HG03354 (cell line): ENCODE results near the gene APOLD1.
"Not testable (repeated sequence)": the region's sequence is repeated elsewhere in the genome, so short reads cannot be mapped to it uniquely, and the experiment has no call there.

ENCODE experiments used
- ATAC-seq: cut with Tn5 transposase; IDR thresholded peaks from one replicate; pipeline ENCODE4 v1.9.1; 2021; ENCODE audit warnings: mild to moderate bottlenecking; ENCODE audit not compliant: unreplicated experiment, poor library complexity, severe bottlenecking

APOLD1 gene

GRCh38 chr12:12784116-12784515, 1.3 kb upstream of the APOLD1 start:
- no peak for ATAC-seq

GRCh38 chr12:12786351-12786705, 869 bp downstream of the APOLD1 start:
- ATAC-seq, result peak; percentile 11

GRCh38 chr12:12786706-12787601, 1.5 kb downstream of the APOLD1 start:
- ATAC-seq, result peak; percentile 80

GRCh38 chr12:12788131-12788530, 2.7 kb downstream of the APOLD1 start:
- ATAC-seq, result no peak

- ATAC-seq, result peak; percentile 66
Observed at GRCh38 chr12:12788675-12789368, 3.4 kb downstream of the APOLD1 start.

DNA sequence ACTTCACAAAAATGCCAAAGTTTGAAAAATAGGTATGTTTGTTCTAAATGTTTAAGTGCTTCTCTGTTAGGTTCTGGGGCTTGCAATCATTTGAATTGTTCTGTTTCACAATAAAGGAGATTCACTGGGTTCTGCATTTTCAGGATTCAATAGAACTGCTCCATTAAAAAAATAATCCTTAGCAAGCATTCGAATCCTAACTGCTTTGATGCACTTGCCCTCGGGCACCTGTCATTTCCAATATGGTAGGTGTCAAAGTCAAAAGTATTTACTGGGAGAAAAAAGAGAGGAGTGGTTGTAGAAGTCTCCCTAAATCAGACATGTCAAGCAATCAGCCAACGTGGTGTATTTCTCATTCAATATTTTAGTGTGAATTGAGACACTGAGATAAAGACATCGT, 5.5 kb downstream of the APOLD1 start:
- no peak for ATAC-seq

GRCh38 chr12:12791756-12792369, 6.4 kb downstream of the APOLD1 start:
- no peak for ATAC-seq

DNA sequence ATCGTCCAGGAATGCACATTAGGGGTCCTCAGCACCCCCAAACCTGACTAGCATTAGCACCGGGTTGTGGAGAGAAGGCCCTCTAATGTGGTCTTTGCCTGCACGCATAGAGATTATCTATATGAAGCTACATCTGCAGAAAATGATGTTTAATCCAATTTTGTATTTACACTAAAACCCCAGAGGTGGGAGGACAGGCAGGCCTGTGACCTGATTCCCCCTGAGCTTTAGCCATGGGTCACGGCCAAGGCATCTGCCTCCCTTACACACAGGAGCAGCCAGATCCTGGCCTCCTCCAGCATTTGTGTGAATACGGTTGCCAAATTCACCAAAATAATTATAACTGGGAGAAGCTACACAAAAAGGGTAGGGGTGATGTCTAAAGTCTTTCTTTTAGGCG, 7.0 kb downstream of the APOLD1 start:
- ATAC-seq, result no peak

DNA sequence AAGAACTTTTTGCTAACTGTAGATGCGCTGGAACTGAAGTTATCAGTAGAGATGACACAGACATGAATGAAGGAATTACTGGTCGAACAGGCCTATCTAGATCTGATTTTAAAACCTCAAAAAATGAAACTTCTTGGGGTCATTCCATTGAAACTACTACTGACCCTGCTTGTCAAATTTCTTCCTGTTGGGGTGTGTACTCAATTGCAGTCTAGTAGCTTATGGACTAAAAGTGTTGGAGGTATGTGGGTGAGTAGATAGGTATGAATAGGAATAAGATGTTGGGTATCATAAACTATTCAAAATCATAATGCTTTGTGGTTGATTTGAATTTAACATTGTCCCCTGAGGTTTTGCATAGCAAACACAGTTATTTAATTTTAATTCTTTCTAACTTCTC, 9.2 kb downstream of the APOLD1 start:
- no peak for ATAC-seq

DNA sequence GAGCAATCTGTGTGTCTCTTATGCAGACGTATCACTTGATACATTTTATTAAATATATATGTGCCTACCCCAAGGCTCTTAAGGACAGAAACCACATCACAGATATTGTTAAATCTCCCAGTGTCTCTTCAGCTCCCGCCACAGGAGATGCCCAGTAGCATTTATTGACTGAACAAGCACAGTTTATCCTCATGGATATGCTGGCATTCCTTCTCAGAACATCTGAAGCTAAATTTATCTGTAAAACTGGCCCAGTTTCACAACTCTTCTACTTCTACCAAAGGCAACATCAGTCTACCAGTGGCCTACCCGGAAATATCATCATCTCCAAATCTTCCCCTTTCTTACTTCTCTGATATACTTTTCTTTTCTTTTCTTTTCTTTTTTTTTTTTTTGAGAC, 10.7 kb downstream of the APOLD1 start:
- ATAC-seq, result no peak

- no peak for ATAC-seq
Observed at GRCh38 chr12:12796928-12797793, 11.7 kb downstream of the APOLD1 start.

GRCh38 chr12:12797794-12798152, 12.3 kb downstream of the APOLD1 start:
- ATAC-seq, result no peak

DNA sequence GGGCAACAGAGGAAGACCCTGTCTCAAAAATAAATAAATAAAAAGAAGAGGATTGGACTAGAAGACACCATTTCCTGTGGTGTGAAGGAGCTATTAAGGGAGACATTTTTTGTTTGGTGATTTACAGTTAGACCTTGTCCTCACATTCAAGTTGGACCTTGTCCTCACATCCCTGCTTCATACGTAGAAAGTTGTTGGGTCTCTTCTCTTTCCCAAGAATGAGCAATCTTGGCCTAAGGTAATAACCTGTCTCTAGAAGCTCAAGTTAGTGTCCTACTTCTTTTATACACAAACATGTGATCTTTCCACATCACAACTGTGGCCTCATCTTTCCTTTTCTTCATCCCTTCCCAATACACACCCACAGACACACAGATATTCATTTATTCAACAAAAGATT, 13.0 kb downstream of the APOLD1 start:
- ATAC-seq, result no peak

DNA sequence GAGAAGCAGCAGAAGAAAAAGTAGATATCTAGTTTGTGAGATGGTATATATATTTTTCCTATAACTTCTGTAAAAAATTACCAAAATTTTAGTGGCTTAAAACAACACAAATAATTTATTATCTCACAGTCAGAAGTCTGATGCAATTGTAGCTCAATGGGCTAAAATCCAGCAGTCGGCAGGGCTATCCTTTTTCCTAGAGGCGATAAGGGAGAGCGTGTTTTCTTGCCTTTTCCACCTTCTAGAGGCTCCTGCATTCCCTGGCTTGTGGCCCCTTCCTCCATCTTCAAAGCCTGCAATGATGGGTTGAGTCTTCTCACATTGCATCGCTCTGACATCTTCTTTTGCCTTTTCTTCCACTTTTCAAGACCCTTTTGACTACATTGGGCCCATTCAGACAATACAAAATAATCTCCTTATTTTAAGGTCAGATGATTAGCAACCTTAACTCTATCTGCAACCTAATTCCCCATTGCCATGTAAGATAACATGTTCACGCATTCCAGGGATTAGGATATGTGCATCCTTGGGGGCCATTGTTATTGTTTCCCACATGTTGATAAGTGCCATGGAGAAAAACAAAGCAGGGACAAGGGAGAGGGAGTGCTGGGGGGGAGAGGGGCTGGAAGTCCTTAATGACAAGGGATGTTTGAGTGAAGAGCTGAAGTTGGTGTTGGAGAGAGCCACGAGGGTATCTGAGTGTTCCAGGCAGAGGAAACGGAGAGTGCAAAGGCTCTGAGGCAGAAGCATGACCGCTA, 13.9 kb downstream of the APOLD1 start:
- no peak for ATAC-seq

DNA sequence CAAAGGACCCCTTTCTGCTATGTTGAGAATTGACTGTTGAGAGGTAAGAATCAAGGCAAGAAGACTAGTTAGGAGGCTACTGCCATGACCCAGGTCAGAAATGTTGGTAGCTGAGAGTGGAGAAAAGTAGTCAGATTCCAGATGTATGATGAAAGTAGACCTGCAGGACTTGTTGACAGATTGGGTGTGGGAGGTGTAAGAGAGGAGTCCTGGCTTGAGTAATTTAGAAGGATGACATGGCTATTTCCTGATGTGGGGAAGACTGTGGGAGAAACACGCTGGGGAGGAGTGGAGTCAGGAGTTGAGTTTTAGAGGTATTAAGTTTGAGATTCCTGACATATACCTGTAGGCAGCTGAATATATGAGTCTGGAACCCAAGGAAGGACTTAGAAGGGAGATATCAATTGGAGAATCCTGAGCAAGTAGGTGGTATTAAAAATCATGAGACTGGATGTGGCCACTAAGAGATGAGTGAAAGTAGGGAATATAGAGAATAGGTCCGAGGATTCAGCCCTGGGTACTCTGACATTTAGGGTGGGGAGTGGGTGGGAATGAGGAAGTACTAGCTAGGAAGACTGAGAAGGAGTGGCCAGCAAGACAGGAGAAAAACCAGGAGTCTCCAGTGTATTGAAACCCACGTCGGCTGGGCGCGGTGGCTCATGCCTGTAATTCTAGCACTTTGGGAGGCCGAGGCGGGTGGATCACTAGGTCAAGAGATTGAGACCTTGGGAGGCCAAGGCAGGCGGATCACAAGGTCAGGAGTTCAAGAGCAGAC, 15.1 kb downstream of the APOLD1 start:
- ATAC-seq, result no peak

DNA sequence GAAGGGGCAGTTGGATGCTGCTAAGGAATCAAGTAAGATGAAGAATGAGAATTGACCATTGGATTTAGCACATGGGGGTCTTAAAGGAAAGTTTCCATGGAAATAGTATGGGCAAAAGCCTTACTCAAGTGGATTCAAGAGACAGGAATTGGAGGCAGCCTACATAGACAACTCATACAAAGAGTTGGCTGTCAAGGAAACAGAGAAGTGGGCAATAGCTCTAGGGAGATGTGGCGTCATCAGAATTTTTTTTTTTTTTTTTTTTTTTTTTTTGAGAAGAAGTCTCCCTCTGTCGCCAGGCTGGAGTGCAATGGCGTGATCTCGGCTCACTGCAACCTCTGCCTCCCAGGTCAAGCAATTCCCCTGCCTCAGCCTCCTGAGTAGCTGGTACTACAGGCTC, 16.2 kb downstream of the APOLD1 start:
- not testable (repeated sequence) for ATAC-seq

DNA sequence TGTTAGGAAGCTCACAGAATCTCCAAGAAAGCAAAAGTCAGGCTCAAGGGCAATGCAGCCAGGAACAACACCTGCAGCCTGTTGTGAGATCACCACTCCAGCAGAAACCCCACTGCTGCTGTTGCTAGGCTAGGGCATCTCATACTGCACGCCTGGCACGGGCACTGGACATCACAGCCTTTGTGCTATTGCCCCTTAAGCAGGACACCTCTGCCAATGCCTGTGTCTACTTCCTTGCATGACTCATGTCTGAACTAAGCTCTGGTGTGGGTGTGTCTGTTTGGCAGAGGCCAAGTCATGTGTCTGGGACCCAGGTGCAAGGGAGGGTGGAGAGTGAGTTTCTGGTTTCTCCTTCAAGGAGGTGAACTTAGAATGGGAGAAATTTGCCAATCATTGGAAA, 17.7 kb downstream of the APOLD1 start:
- ATAC-seq, result peak; percentile 87

DNA sequence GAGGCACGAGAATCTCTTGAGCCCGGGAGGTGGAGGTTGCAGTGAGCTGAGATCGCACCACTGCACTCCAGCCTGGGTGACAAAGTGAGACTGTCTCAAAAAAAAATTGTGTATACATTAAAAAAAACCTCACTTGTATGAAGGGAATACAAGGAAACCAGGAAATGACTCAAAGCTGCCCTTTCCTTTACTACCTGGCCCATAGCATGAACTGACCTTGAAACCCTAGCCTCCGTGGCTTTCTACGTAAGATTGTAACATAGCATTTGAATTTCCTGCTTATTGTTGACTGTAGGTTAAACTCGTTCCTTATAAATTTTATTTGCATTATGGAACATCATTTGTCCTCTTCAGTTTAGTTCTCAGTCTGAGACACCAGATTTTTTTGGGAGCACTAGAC, 18.6 kb downstream of the APOLD1 start:
- no peak for ATAC-seq
